ENCODE data around the gene MTIF3.

GRCh38 chr13:27432611-27433210 lies 17.7 kb downstream of the MTIF3 start:
- TF ChIP-seq POLR2AphosphoS5 (IDR thresholded peaks at IDR 0.05) (no peak), CTCF (IDR thresholded peaks at IDR 0.05) (no peak), POLR2A (IDR thresholded peaks at IDR 0.05) (no peak)

Measured in breast epithelium (tissue), 3 donors.